ENCODE data around the gene AGTRAP.

Gene AGTRAP

DNA sequence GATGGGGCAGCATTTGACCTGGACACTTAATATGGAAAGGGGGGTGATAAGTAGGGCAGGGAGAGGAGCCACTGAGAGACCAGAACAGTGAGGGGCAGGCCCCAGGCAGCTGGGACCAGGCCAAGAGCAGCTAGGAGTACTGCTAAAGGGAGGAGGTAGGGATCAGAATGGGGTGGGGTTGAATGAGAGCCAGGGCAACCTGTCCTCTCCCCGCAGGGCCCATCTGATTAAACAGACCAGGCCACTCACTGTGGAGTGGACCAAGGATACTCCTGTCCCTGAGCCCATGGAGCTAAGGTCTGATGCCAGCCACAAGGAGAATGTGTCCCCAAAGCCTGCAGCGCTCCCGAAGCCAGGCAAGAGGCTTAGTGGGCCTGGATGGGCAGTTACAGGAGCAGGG lies 28.2 kb downstream of the AGTRAP start:
- no peak for DNase-seq (ENCODE audit: low spot score)
- no peak overlapping the region for H3K14ac ChIP-seq (ENCODE audit: low read length)
- H2BK120ac ChIP-seq (ENCODE audit: low read depth, low read length), result no peak overlapping the region
- H3K27me3 ChIP-seq (ENCODE audit: control insufficient read depth in 3 of 3, insufficient read depth in 3 of 3, low read depth in 1 of 3, low read length in 3 of 3), result peaks cover 2 to 69% (median 8%) of the 10 kb centered on the region in 3 experiments
- peak overlapping the region; percentile 68 for H3K18ac ChIP-seq (ENCODE audit: low read length)
- peak overlapping the region; percentile 12 for H3K4ac ChIP-seq (ENCODE audit: low read length)
- no peak overlapping the region for H3K4me2 ChIP-seq (ENCODE audit: insufficient read depth, low read length, poor library complexity, severe bottlenecking)
- peak overlapping the region; percentile 18 for H3K9ac ChIP-seq (ENCODE audit: low read depth, low read length, poor library complexity)
- H2BK15ac ChIP-seq (ENCODE audit: low read length), result peak overlapping the region; percentile 79
- H2BK5ac ChIP-seq (ENCODE audit: low read length), result peak overlapping the region; percentile 42
- H3K27ac ChIP-seq (replicated peaks; ENCODE audit: low read length), result no peak overlapping the region
- WGBS, 2 donors (ENCODE audit: extremely low coverage in 2 of 2, insufficient read length in 2 of 2, insufficient replicate concordance in 1 of 2), result no CpG with 5 or more reads among the region's 3 CpGs
- H2AK5ac ChIP-seq (ENCODE audit: low read depth, low read length), result peak overlapping the region; percentile 94
- H4K8ac ChIP-seq (ENCODE audit: low read depth, low read length), result no peak overlapping the region
- H3K9me3 ChIP-seq (replicated peaks in 1 of 2; ENCODE audit: control insufficient read depth in 2 of 2, insufficient read depth in 1 of 2, low read depth in 1 of 2, low read length in 2 of 2), result peaks cover 0 to 3% of the 10 kb centered on the region in 2 donors
- no peak overlapping the region for H2BK12ac ChIP-seq (ENCODE audit: low read length)
- H4K91ac ChIP-seq (ENCODE audit: low read depth, low read length, poor library complexity), result peak overlapping the region; percentile 27
- no peak overlapping the region for H3K23ac ChIP-seq (ENCODE audit: low read depth, low read length, poor library complexity)
- no peaks in the 10 kb centered on the region for H3K36me3 ChIP-seq (replicated peaks in 1 of 2; ENCODE audit: control insufficient read depth in 2 of 2, insufficient read depth in 2 of 2, low read length in 2 of 2)
- no peaks in the 10 kb centered on the region for H3K79me1 ChIP-seq (ENCODE audit: low read depth, low read length)
- peaks cover 0 to 6% of the 10 kb centered on the region in 2 donors for H3K4me1 ChIP-seq (ENCODE audit: control insufficient read depth in 2 of 2, insufficient read depth in 1 of 2, low read depth in 1 of 2, low read length in 2 of 2)
- no peak overlapping the region for H2AFZ ChIP-seq (ENCODE audit: low read length)
- H3K4me3 ChIP-seq (ENCODE audit: low read length in 2 of 2), result no peak overlapping the region

DNA sequence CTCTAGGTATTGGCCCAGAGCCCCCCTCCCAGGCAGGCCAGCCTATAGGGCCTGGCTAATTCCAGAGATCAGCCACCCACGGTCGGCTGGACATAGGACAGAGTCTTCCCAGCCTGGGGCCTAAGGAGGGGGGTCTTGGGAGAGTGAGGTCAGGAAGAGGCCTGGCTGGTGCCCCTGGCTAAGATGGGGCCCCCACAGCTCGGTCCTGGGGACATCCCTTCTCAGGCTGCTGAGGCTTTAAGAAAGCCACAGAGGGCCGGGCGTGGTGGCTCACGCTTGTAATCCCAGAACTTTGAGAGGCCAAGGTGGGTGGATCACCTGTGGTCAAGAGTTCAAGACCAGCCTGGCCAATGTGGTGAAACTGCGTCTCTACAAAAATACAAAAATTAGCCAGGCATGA lies 28.6 kb downstream of the AGTRAP start:
- no peak overlapping the region for H3K4me3 ChIP-seq (ENCODE audit: low read length in 2 of 2)
- H2BK12ac ChIP-seq (ENCODE audit: low read length), result no peak overlapping the region
- peaks cover 0 to 3% of the 10 kb centered on the region in 2 donors for H3K9me3 ChIP-seq (replicated peaks in 1 of 2; ENCODE audit: control insufficient read depth in 2 of 2, insufficient read depth in 1 of 2, low read depth in 1 of 2, low read length in 2 of 2)
- H3K23ac ChIP-seq (ENCODE audit: low read depth, low read length, poor library complexity), result no peak overlapping the region
- no peaks in the 10 kb centered on the region for H3K79me1 ChIP-seq (ENCODE audit: low read depth, low read length)
- H3K4ac ChIP-seq (ENCODE audit: low read length), result no peak overlapping the region
- no peak overlapping the region for H2AFZ ChIP-seq (ENCODE audit: low read length)
- H4K8ac ChIP-seq (ENCODE audit: low read depth, low read length), result no peak overlapping the region
- WGBS, 2 donors (ENCODE audit: extremely low coverage in 2 of 2, insufficient read length in 2 of 2, insufficient replicate concordance in 1 of 2), result no CpG with 5 or more reads among the region's 7 CpGs
- no peak overlapping the region for H3K4me2 ChIP-seq (ENCODE audit: insufficient read depth, low read length, poor library complexity, severe bottlenecking)
- peaks cover 2 to 69% (median 8%) of the 10 kb centered on the region in 3 experiments for H3K27me3 ChIP-seq (ENCODE audit: control insufficient read depth in 3 of 3, insufficient read depth in 3 of 3, low read depth in 1 of 3, low read length in 3 of 3)
- no peak overlapping the region for H3K9ac ChIP-seq (ENCODE audit: low read depth, low read length, poor library complexity)
- peak overlapping the region; percentile 79 for H2BK15ac ChIP-seq (ENCODE audit: low read length)
- no peak for DNase-seq (ENCODE audit: low spot score)
- no peaks in the 10 kb centered on the region for H3K36me3 ChIP-seq (replicated peaks in 1 of 2; ENCODE audit: control insufficient read depth in 2 of 2, insufficient read depth in 2 of 2, low read length in 2 of 2)
- peak overlapping the region; percentile 27 for H4K91ac ChIP-seq (ENCODE audit: low read depth, low read length, poor library complexity)
- peak overlapping the region; percentile 42 for H2BK5ac ChIP-seq (ENCODE audit: low read length)
- peaks cover 0 to 6% of the 10 kb centered on the region in 2 donors for H3K4me1 ChIP-seq (ENCODE audit: control insufficient read depth in 2 of 2, insufficient read depth in 1 of 2, low read depth in 1 of 2, low read length in 2 of 2)
- no peak overlapping the region for H2BK120ac ChIP-seq (ENCODE audit: low read depth, low read length)
- no peak overlapping the region for H3K27ac ChIP-seq (replicated peaks; ENCODE audit: low read length)
- H2AK5ac ChIP-seq (ENCODE audit: low read depth, low read length), result peak overlapping the region; percentile 94
- peak overlapping the region; percentile 68 for H3K18ac ChIP-seq (ENCODE audit: low read length)
- H3K14ac ChIP-seq (ENCODE audit: low read length), result no peak overlapping the region

DNA sequence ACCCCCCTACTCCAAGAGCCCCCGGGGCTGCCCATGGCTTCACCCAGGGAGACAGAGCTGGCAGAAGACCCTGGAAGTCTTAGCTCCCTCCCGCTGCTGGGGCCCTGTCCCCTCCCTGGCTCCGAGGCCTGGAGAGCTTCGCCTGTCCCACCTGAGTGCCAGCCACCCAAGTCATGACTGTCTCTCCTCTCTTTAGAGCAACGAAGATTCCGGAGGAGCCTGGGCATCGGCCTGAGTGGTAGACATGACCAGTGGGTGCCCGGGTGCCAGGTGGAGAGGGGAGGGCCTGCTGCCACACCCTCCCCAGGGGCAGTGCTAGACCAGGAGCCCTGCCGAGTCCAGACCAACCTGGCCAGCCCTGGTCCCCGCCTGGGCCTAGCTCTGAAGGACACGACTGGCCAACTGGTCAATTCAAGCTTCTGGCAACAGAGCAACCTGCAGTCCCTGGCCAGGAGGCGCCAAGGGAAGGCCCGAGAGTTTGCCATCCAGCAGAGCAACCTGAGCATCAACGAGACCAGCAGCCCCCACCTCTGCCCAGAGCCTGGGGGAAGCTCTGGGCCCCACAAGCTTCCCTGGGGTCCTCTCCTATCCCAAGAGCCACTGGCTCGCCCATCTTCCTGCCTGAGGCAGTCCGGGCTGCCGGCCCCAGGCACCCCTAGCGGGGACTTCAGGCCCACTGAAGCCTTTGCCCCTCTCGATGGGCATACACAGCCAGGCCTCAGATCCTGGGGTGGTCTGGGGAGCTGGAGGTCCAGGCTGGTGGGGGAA lies 29.9 kb downstream of the AGTRAP start:
- peak overlapping the region; percentile 90 for H2AK5ac ChIP-seq (ENCODE audit: low read depth, low read length)

DNA sequence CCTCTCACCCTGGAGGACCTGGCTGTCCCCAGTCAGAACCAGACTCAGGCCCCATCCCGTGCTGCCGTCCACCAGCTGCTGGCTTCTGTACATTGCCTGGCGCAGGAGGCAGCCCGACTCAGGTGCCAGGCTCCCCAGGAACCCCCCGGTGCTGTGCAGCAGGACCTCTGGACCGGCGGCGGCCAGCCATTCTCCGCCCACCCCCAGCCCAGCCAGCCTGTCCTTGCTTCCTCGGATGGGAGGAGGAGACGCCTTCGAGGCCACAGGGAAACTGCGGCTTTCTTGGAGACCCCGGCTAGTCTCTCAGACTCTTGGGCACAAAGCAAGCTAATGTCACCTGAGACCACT lies 30.5 kb downstream of the AGTRAP start:
- Histone ChIP-seq H3K18ac (ENCODE audit: low read length) (peak overlapping the region; percentile 85), H3K4ac (ENCODE audit: low read length) (no peak overlapping the region), H3K27ac (replicated peaks; ENCODE audit: low read length) (no peak overlapping the region), H2BK120ac (ENCODE audit: low read depth, low read length) (peak overlapping the region; percentile 47), H2BK12ac (ENCODE audit: low read length) (peak overlapping the region; percentile 10), H2BK5ac (ENCODE audit: low read length) (peak overlapping the region; percentile 78), H2AK5ac (ENCODE audit: low read depth, low read length) (peak overlapping the region; percentile 90), H3K27me3 (ENCODE audit: control insufficient read depth in 3 of 3, insufficient read depth in 3 of 3, low read depth in 1 of 3, low read length in 3 of 3) (peaks cover 2 to 57% (median 6%) of the 10 kb centered on the region in 3 experiments), H3K9ac (ENCODE audit: low read depth, low read length, poor library complexity) (no peak overlapping the region), H3K4me2 (ENCODE audit: insufficient read depth, low read length, poor library complexity, severe bottlenecking) (no peak overlapping the region), H3K79me1 (ENCODE audit: low read depth, low read length) (no peaks in the 10 kb centered on the region), H4K91ac (ENCODE audit: low read depth, low read length, poor library complexity) (no peak overlapping the region), H3K9me3 (replicated peaks in 1 of 2; ENCODE audit: control insufficient read depth in 2 of 2, insufficient read depth in 1 of 2, low read depth in 1 of 2, low read length in 2 of 2) (peaks cover 0 to 3% of the 10 kb centered on the region in 2 donors), H3K23ac (ENCODE audit: low read depth, low read length, poor library complexity) (no peak overlapping the region), H4K8ac (ENCODE audit: low read depth, low read length) (no peak overlapping the region), H3K36me3 (replicated peaks in 1 of 2; ENCODE audit: control insufficient read depth in 2 of 2, insufficient read depth in 2 of 2, low read length in 2 of 2) (no peaks in the 10 kb centered on the region), H3K4me3 (ENCODE audit: low read length in 2 of 2) (no peak overlapping the region), H3K4me1 (ENCODE audit: control insufficient read depth in 2 of 2, insufficient read depth in 1 of 2, low read depth in 1 of 2, low read length in 2 of 2) (peaks cover 0 to 6% of the 10 kb centered on the region in 2 donors), H2BK15ac (ENCODE audit: low read length) (peak overlapping the region; percentile 69), H2AFZ (ENCODE audit: low read length) (peak overlapping the region; percentile 29), H3K14ac (ENCODE audit: low read length) (peak overlapping the region; percentile 87)
- WGBS, 2 donors (ENCODE audit: extremely low coverage in 2 of 2, insufficient read length in 2 of 2, insufficient replicate concordance in 1 of 2), result no CpG with 5 or more reads among the region's 14 CpGs
- DNase-seq (ENCODE audit: low spot score), result no peak

More for the DNA sequence above, 29.9 kb downstream of the AGTRAP start:
- H4K91ac ChIP-seq (ENCODE audit: low read depth, low read length, poor library complexity), result no peak overlapping the region
- peak overlapping the region; percentile 78 for H2BK5ac ChIP-seq (ENCODE audit: low read length)
- H3K23ac ChIP-seq (ENCODE audit: low read depth, low read length, poor library complexity), result no peak overlapping the region
- H3K14ac ChIP-seq (ENCODE audit: low read length), result peak overlapping the region; percentile 87
- peak overlapping the region; percentile 69 for H2BK15ac ChIP-seq (ENCODE audit: low read length)
- peak overlapping the region; percentile 85 for H3K18ac ChIP-seq (ENCODE audit: low read length)
- peak overlapping the region; percentile 58 for H2BK12ac ChIP-seq (ENCODE audit: low read length)
- peak overlapping the region; percentile 29 for H2AFZ ChIP-seq (ENCODE audit: low read length)
- DNase-seq (ENCODE audit: low spot score), result no peak
- H3K79me1 ChIP-seq (ENCODE audit: low read depth, low read length), result no peaks in the 10 kb centered on the region
- no peak overlapping the region for H3K27ac ChIP-seq (replicated peaks; ENCODE audit: low read length)
- peaks cover 2 to 63% (median 8%) of the 10 kb centered on the region in 3 experiments for H3K27me3 ChIP-seq (ENCODE audit: control insufficient read depth in 3 of 3, insufficient read depth in 3 of 3, low read depth in 1 of 3, low read length in 3 of 3)
- peak overlapping the region; percentile 32 for H3K4ac ChIP-seq (ENCODE audit: low read length)
- H2BK120ac ChIP-seq (ENCODE audit: low read depth, low read length), result peak overlapping the region; percentile 47
- H3K9ac ChIP-seq (ENCODE audit: low read depth, low read length, poor library complexity), result no peak overlapping the region
- no peaks in the 10 kb centered on the region for H3K36me3 ChIP-seq (replicated peaks in 1 of 2; ENCODE audit: control insufficient read depth in 2 of 2, insufficient read depth in 2 of 2, low read length in 2 of 2)
- WGBS, 2 donors (ENCODE audit: extremely low coverage in 2 of 2, insufficient read length in 2 of 2, insufficient replicate concordance in 1 of 2), result no CpG with 5 or more reads among the region's 19 CpGs
- peaks cover 0 to 3% of the 10 kb centered on the region in 2 donors for H3K9me3 ChIP-seq (replicated peaks in 1 of 2; ENCODE audit: control insufficient read depth in 2 of 2, insufficient read depth in 1 of 2, low read depth in 1 of 2, low read length in 2 of 2)
- peaks cover 0 to 6% of the 10 kb centered on the region in 2 donors for H3K4me1 ChIP-seq (ENCODE audit: control insufficient read depth in 2 of 2, insufficient read depth in 1 of 2, low read depth in 1 of 2, low read length in 2 of 2)
- H3K4me2 ChIP-seq (ENCODE audit: insufficient read depth, low read length, poor library complexity, severe bottlenecking), result no peak overlapping the region
- no peak overlapping the region for H3K4me3 ChIP-seq (ENCODE audit: low read length in 2 of 2)
- H4K8ac ChIP-seq (ENCODE audit: low read depth, low read length), result no peak overlapping the region

Measured in neuronal stem cell (in vitro differentiated cells).